Calu3 (cell line): Measurements from ENCODE around the gene TCERG1. TPM values are rescaled to one million over a fixed set of nuclear protein-coding genes. Genes with fewer than 3 reads are reported as not detected.

Experiments
- BruUV-seq: library from RNA; stranded (reverse); fragments of 400-500 nt; replicated peaks from 2 replicates; lab custom pipeline; 2021; lab: Mats Ljungman, UMichigan
- CTCF ChIA-PET: fragments of 300-600 bp; sonication (Branson Sonifier 250); formaldehyde crosslinking; loops from one replicate; lab custom pipeline; 2022; ENCODE audit warnings: antibody characterized with exemption; lab: Charles Lee
- DNase-seq: peaks from one replicate; pipeline ENCODE4 v3.0.0; 2022
- H3K27ac Mint-ChIP-seq: one replicate; pipeline ENCODE4 v1.8.0; 2022; ENCODE audit warnings: mixed read lengths; ENCODE audit not compliant: unreplicated experiment
- H3K27me3 Mint-ChIP-seq: one replicate; pipeline ENCODE4 v1.8.0; 2022; ENCODE audit warnings: mixed read lengths; ENCODE audit not compliant: unreplicated experiment
- H3K36me3 Mint-ChIP-seq: one replicate; pipeline ENCODE4 v1.8.0; 2022; ENCODE audit warnings: mild to moderate bottlenecking, moderate library complexity, mixed read lengths; ENCODE audit not compliant: insufficient read depth, unreplicated experiment
- H3K4me1 Mint-ChIP-seq: one replicate; pipeline ENCODE4 v1.8.0; 2022; ENCODE audit warnings: mild to moderate bottlenecking, low read depth, mixed read lengths; ENCODE audit not compliant: unreplicated experiment
- H3K4me3 Mint-ChIP-seq: one replicate; pipeline ENCODE4 v1.8.0; 2022; ENCODE audit warnings: mild to moderate bottlenecking, low read depth, moderate library complexity, mixed read lengths; ENCODE audit not compliant: unreplicated experiment
- H3K9me3 Mint-ChIP-seq: one replicate; pipeline ENCODE4 v1.8.0; 2022; ENCODE audit warnings: low read depth, mixed read lengths; ENCODE audit not compliant: unreplicated experiment
- CTCF ChIP-seq: fragments of 200-600 bp; IDR thresholded peaks from one replicate; pipeline ENCODE4 v1.8.0; 2022; ENCODE audit warnings: antibody characterized with exemption; ENCODE audit not compliant: unreplicated experiment
- intact Hi-C: fragments of 100-400 bp; cut with micrococcal nuclease; formaldehyde crosslinking; loops from one replicate; pipeline ENCODE4 v1.10.0; 2022; ENCODE audit not compliant: unreplicated experiment
- total RNA-seq: library from RNA; stranded (reverse); gene quantifications from 2 replicates; pipeline ENCODE4 v1.2.3, GENCODE V29; 2022

The TCERG1 gene
- total RNA-seq, 1 experiment from 2014 or later: 133 TPM

GRCh38 chr5:146441896-146442295 is 5.2 kb upstream of the TCERG1 start:
- DNase-seq: no peak
- H3K4me3 Mint-ChIP-seq: no peak overlapping the region
- H3K27me3 Mint-ChIP-seq: peaks cover 14% of the 10 kb centered on the region
- BruUV-seq: no TSS peak
- intact Hi-C loops: no loop called here
- no peak for TF ChIP-seq CTCF
- CTCF ChIA-PET: interaction anchor here (0.5 to 0.6 kb wide), 2 partner anchors 146 to 1146 kb away, joined by 5 read pairs; no protein-coding TSS in a partner anchor
- H3K36me3 Mint-ChIP-seq: peaks cover 3% of the 10 kb centered on the region
- no peaks in the 10 kb centered on the region for H3K9me3 Mint-ChIP-seq
- no peak overlapping the region for H3K27ac Mint-ChIP-seq
- H3K4me1 Mint-ChIP-seq: no peaks in the 10 kb centered on the region

- BruUV-seq: TSS peak; percentile 87
- H3K36me3 Mint-ChIP-seq: peaks cover 26% of the 10 kb centered on the region
- CTCF ChIA-PET: interaction anchor here (1.2 kb wide), 1 partner anchor 164 kb away, joined by 4 read pairs; no protein-coding TSS in a partner anchor
- H3K4me1 Mint-ChIP-seq: peaks cover 27% of the 10 kb centered on the region
- peak; percentile 40 for DNase-seq
- no peaks in the 10 kb centered on the region for H3K27me3 Mint-ChIP-seq
- H3K27ac Mint-ChIP-seq: peak overlapping the region; percentile 97
- H3K4me3 Mint-ChIP-seq: peak overlapping the region; percentile 86
- TF ChIP-seq CTCF: no peak
- intact Hi-C loops: no loop called here
- no peaks in the 10 kb centered on the region for H3K9me3 Mint-ChIP-seq
Measured at GRCh38 chr5:146447734-146448380, 724 bp downstream of the TCERG1 start.

- H3K4me1 Mint-ChIP-seq: peaks cover 38% of the 10 kb centered on the region
- CTCF ChIA-PET: no interaction called here
- TF ChIP-seq CTCF: no peak
- H3K27me3 Mint-ChIP-seq: no peaks in the 10 kb centered on the region
- peak overlapping the region; percentile 97 for H3K27ac Mint-ChIP-seq
- intact Hi-C loops: no loop called here
- no peaks in the 10 kb centered on the region for H3K9me3 Mint-ChIP-seq
- H3K4me3 Mint-ChIP-seq: peak overlapping the region; percentile 86
- no peak for DNase-seq
- BruUV-seq: no TSS peak
- peaks cover 31% of the 10 kb centered on the region for H3K36me3 Mint-ChIP-seq
Measured at GRCh38 chr5:146448783-146449519, 1.8 kb downstream of the TCERG1 start.

- no TSS peak for BruUV-seq
- peak overlapping the region; percentile 5 for H3K27ac Mint-ChIP-seq
- H3K36me3 Mint-ChIP-seq: peaks cover 33% of the 10 kb centered on the region
- no peaks in the 10 kb centered on the region for H3K9me3 Mint-ChIP-seq
- no peak for DNase-seq
- CTCF ChIA-PET: interaction anchor here (0.5 to 1.1 kb wide), 2 partner anchors 13 to 34 kb away, joined by 3 read pairs; no protein-coding TSS in a partner anchor
- H3K4me1 Mint-ChIP-seq: peaks cover 40% of the 10 kb centered on the region
- H3K4me3 Mint-ChIP-seq: peak overlapping the region; percentile 86
- intact Hi-C loops: no loop called here
- TF ChIP-seq CTCF: no peak
- no peaks in the 10 kb centered on the region for H3K27me3 Mint-ChIP-seq
Measured at GRCh38 chr5:146450002-146450401, 2.9 kb downstream of the TCERG1 start.
